Measurements from ENCODE around the gene ZNF432.
"Not testable (repeated sequence)": the region's sequence is repeated elsewhere in the genome, so short reads cannot be mapped to it uniquely, and the experiment has no call there.

The ZNF432 gene

GRCh38 chr19:52048555-52049501, at the start of gene ZNF432:
ZNF432 (minus strand) TSS chr19:52048838; CDS start chr19:52046868, 1,970 bp downstream.
- DNase-seq, result peak; percentile 86 to 87

GRCh38 chr19:52096416-52096815, 47.8 kb upstream of the ZNF432 start:
- not testable (repeated sequence) for DNase-seq

- DNase-seq, result peak; percentile 93 to 94
Measured at GRCh38 chr19:52095172-52096014, 46.8 kb upstream of the ZNF432 start, which contains the start of gene ZNF841. ZNF841 (minus strand) TSS chr19:52095765; CDS start chr19:52084801, 10,964 bp downstream.

GRCh38 chr19:52094526-52095130, 46.0 kb upstream of the ZNF432 start:
- peak in 1 of 2 experiments; percentile 25 for DNase-seq

- no peak for DNase-seq
Measured at GRCh38 chr19:52086481-52086880, 37.8 kb upstream of the ZNF432 start.

GRCh38 chr19:52070496-52070895, 21.9 kb upstream of the ZNF432 start:
- no peak for DNase-seq

GRCh38 chr19:52069653-52070052, 21.0 kb upstream of the ZNF432 start:
- no peak for DNase-seq

- DNase-seq, result no peak
Measured at GRCh38 chr19:52066258-52066863, 17.7 kb upstream of the ZNF432 start.

- DNase-seq, result no peak
Measured at GRCh38 chr19:52065399-52065798, 16.8 kb upstream of the ZNF432 start.

GRCh38 chr19:52056480-52056879, 7.8 kb upstream of the ZNF432 start:
- not testable (repeated sequence) for DNase-seq

- not testable (repeated sequence) for DNase-seq
Measured at GRCh38 chr19:52051736-52052135, 3.1 kb upstream of the ZNF432 start.

GRCh38 chr19:52039169-52039568, 9.5 kb downstream of the ZNF432 start:
- no peak for DNase-seq

- no peak for DNase-seq
Measured at GRCh38 chr19:52034051-52034728, 14.4 kb downstream of the ZNF432 start.

- DNase-seq, result no peak
Measured at GRCh38 chr19:52028780-52029123, 19.9 kb downstream of the ZNF432 start.

- DNase-seq, result peak; percentile 89 to 91
Measured at GRCh38 chr19:52028027-52028779, 20.4 kb downstream of the ZNF432 start, which contains the start of gene ZNF614. ZNF614 (minus strand) TSS chr19:52028379; CDS start chr19:52025745, 2,634 bp downstream.

- DNase-seq, result not testable (repeated sequence)
Measured at GRCh38 chr19:52026255-52026990, 22.2 kb downstream of the ZNF432 start.

GRCh38 chr19:52024478-52024877, 24.2 kb downstream of the ZNF432 start:
- DNase-seq, result not testable (repeated sequence)

GRCh38 chr19:52022193-52022592, 26.4 kb downstream of the ZNF432 start:
- DNase-seq, result no peak

GRCh38 chr19:52020506-52020905, 28.1 kb downstream of the ZNF432 start:
- no peak for DNase-seq

- DNase-seq, result no peak
Measured at GRCh38 chr19:52010674-52011073, 38.0 kb downstream of the ZNF432 start.

Measured in activated T-cell treated with anti-CD3 and anti-CD28 coated beads, Interleukin-2, amount 50 U/mL, for 48 hours (primary cell).